ENCODE data around the gene SLITRK4. TPM values are rescaled to one million over a fixed set of nuclear protein-coding genes. Genes with fewer than 3 reads are reported as not detected.

SLITRK4 gene
- total RNA-seq, 2 experiments from 2014 or later, result not detected

- ChIA-PET POLR2A (no interaction called here), CTCF (no interaction called here)
- Mint-ChIP-seq H3K4me3 (no peak overlapping the region), H3K27me3 (peaks cover 14% of the 10 kb centered on the region), H3K9me3 (no peaks in the 10 kb centered on the region), H3K4me1 (ENCODE audit: low read depth) (peaks cover 2% of the 10 kb centered on the region), H3K27ac (no peak overlapping the region), H3K36me3 (ENCODE audit: low read depth) (peaks cover 2% of the 10 kb centered on the region)
- TF ChIP-seq CTCF (IDR thresholded peaks at IDR 0.05), result no peak
- intact Hi-C loops (cut with micrococcal nuclease), result no loop called here
- no peak for ATAC-seq
- no peak for DNase-seq
Observed at GRCh38 chrX:143634663-143635455, 1.0 kb downstream of the SLITRK4 start.

- H3K27ac Mint-ChIP-seq, result no peak overlapping the region
- H3K4me1 Mint-ChIP-seq (ENCODE audit: low read depth), result peaks cover 2% of the 10 kb centered on the region
- peaks cover 2% of the 10 kb centered on the region for H3K36me3 Mint-ChIP-seq (ENCODE audit: low read depth)
- DNase-seq, result no peak
- H3K9me3 Mint-ChIP-seq, result no peaks in the 10 kb centered on the region
- intact Hi-C loops (cut with micrococcal nuclease), result no loop called here
- no peak overlapping the region for H3K4me3 Mint-ChIP-seq
- ChIA-PET CTCF (no interaction called here), POLR2A (no interaction called here)
- no peak for ATAC-seq
- peaks cover 14% of the 10 kb centered on the region for H3K27me3 Mint-ChIP-seq
- no peak for TF ChIP-seq CTCF (IDR thresholded peaks at IDR 0.05)
Observed at GRCh38 chrX:143634309-143634662, 1.6 kb downstream of the SLITRK4 start.

GRCh38 chrX:143633461-143634308 lies 2.2 kb downstream of the SLITRK4 start:
- no peak for TF ChIP-seq CTCF (IDR thresholded peaks at IDR 0.05)
- Mint-ChIP-seq H3K9me3 (no peaks in the 10 kb centered on the region), H3K36me3 (ENCODE audit: low read depth) (peaks cover 2% of the 10 kb centered on the region), H3K27me3 (peaks cover 14% of the 10 kb centered on the region), H3K27ac (no peak overlapping the region), H3K4me1 (ENCODE audit: low read depth) (peaks cover 2% of the 10 kb centered on the region), H3K4me3 (no peak overlapping the region)
- ATAC-seq, result no peak
- ChIA-PET CTCF (no interaction called here), POLR2A (no interaction called here)
- intact Hi-C loops (cut with micrococcal nuclease), result no loop called here
- DNase-seq, result no peak

GRCh38 chrX:143632625-143633410 lies 3.1 kb downstream of the SLITRK4 start:
- ChIA-PET CTCF (no interaction called here), POLR2A (no interaction called here)
- no peak for TF ChIP-seq CTCF (IDR thresholded peaks at IDR 0.05)
- H3K4me3 Mint-ChIP-seq, result no peak overlapping the region
- no peak for ATAC-seq
- H3K27me3 Mint-ChIP-seq, result peaks cover 14% of the 10 kb centered on the region
- H3K36me3 Mint-ChIP-seq (ENCODE audit: low read depth), result peaks cover 2% of the 10 kb centered on the region
- DNase-seq, result no peak
- peaks cover 2% of the 10 kb centered on the region for H3K4me1 Mint-ChIP-seq (ENCODE audit: low read depth)
- H3K27ac Mint-ChIP-seq, result no peak overlapping the region
- intact Hi-C loops (cut with micrococcal nuclease), result no loop called here
- H3K9me3 Mint-ChIP-seq, result no peaks in the 10 kb centered on the region
